ENCODE results near the gene MRPS5.

MRPS5 gene

DNA sequence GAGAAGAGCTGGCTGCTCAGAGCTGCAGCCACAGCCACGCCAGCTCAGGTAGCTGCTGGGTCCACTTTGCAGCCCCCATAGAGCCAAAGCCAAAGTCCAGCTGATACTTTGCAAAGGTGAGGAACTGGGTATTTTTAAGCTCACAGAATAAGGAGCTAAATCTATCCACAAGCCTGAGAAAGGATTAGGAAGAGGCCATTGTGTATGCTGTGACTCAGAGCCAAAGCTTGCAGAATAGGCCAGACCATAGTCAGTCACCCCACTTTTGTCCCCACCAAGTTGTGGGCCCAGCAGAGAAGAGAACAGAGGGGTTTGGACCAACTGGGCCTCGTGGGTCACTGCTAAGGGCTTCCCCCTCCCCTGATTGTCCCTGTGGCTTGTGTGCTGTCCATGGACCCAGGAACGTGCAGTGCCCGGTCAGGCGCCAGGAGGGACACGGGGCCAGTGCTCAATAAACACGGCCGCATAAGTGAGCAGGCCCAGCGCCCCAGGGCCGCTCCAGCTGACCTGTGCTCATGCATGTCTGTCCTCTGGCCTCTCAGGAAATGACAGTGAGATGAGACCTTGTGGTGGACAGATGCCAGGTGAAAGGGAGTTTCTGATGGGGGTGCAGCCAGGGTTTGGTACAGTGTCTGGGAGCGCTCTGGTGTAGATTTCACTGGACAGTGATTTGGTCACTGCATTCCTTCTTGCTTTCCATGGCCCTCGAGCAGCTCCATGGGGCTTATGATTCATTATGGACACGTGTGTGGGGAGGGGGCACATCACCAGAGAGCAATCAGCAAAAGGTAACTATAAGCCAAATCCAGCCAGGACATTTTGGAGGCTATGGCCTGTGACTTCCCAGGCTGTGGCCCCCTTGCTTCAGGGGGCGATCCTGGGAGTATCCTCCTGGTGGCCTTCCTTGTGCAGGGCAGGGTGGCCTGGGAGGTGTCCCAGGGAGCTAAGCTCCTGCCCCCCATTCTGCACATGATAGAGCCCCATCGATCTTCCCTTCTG lies 64.8 kb downstream of the MRPS5 start:
- H3K9ac ChIP-seq (ENCODE audit: low read length), result no peak overlapping the region
- H3K4me1 ChIP-seq (ENCODE audit: control insufficient read depth, insufficient read depth, low read length), result peaks cover 26% of the 10 kb centered on the region
- H3K9me3 ChIP-seq (ENCODE audit: control insufficient read depth, low read length), result no peaks in the 10 kb centered on the region
- H3K4me3 ChIP-seq (ENCODE audit: low read length), result no peak overlapping the region
- no peaks in the 10 kb centered on the region for H3K36me3 ChIP-seq (ENCODE audit: control insufficient read depth, insufficient read depth, low read length)
- H3K27me3 ChIP-seq (ENCODE audit: control insufficient read depth, insufficient read depth, low read length), result peaks cover 39% of the 10 kb centered on the region

DNA sequence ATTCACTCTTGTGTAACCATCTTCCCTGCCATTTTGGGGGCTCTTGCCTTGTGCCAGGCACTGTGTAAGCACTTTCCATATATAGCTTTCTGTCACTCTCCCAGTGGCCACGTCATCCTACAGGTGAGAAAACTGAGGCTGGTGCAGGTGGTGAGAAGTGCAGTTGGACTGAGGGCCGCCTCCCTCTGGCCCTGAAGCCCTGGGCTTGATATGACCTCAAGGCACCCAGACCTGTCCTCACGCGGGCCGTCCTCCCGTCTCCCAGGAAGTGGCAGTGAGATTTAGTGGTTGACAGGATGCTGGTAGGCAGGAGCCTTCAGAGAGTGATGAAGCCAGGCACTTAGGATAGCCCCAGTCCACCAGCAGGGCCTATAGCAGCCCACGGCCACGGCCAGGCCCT lies 65.6 kb downstream of the MRPS5 start:
- Histone ChIP-seq H3K9me3 (ENCODE audit: control insufficient read depth, low read length) (no peaks in the 10 kb centered on the region), H3K36me3 (ENCODE audit: control insufficient read depth, insufficient read depth, low read length) (no peaks in the 10 kb centered on the region), H3K4me3 (ENCODE audit: low read length) (no peak overlapping the region), H3K27me3 (ENCODE audit: control insufficient read depth, insufficient read depth, low read length) (peaks cover 44% of the 10 kb centered on the region), H3K9ac (ENCODE audit: low read length) (no peak overlapping the region), H3K4me1 (ENCODE audit: control insufficient read depth, insufficient read depth, low read length) (peaks cover 26% of the 10 kb centered on the region)

DNA sequence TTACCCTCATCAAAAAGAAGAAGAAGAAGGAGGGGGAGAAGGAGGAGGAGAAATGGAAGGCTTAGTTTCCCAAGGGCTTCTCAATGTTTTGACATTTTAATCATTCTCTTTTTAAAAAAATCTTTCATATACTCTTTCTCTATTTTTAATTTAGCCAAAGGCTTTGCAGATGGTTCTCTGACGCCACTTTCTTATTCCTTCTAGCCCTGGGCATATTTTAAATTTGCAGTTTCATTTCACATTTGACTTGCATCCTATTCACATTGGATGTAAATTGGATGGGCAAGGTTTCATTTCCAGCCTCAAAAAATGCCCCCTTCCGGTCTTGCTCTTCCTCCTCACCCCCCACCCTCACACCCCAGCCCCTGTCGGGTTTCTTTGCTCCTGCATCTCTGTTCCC lies 66.3 kb downstream of the MRPS5 start:
- no peak overlapping the region for H3K9ac ChIP-seq (ENCODE audit: low read length)
- H3K4me3 ChIP-seq (ENCODE audit: low read length), result no peak overlapping the region
- peaks cover 25% of the 10 kb centered on the region for H3K4me1 ChIP-seq (ENCODE audit: control insufficient read depth, insufficient read depth, low read length)
- H3K27me3 ChIP-seq (ENCODE audit: control insufficient read depth, insufficient read depth, low read length), result peaks cover 44% of the 10 kb centered on the region
- no peaks in the 10 kb centered on the region for H3K9me3 ChIP-seq (ENCODE audit: control insufficient read depth, low read length)
- H3K36me3 ChIP-seq (ENCODE audit: control insufficient read depth, insufficient read depth, low read length), result no peaks in the 10 kb centered on the region

DNA sequence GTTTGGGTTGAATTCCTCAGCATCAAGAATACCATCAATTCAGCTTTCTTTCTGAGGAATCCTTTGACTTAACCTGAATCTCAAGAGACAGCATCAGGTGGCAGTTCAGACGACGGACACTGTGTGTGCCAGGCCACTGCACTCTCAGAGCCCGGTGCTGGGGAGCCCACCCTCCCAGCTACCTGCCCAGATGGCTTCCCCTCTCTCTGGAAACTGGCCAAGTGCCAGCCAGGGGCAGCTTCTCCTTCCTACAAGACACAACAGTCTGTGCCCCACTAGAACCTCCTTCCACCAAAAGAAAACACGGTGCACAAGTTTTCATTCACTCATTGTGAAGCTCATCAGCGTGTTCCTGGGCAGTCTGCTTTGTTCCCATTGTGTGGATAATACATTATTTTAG lies 67.6 kb downstream of the MRPS5 start:
- Histone ChIP-seq H3K4me1 (ENCODE audit: control insufficient read depth, insufficient read depth, low read length) (peaks cover 16% of the 10 kb centered on the region), H3K27me3 (ENCODE audit: control insufficient read depth, insufficient read depth, low read length) (peaks cover 37% of the 10 kb centered on the region), H3K9ac (ENCODE audit: low read length) (no peak overlapping the region), H3K9me3 (ENCODE audit: control insufficient read depth, low read length) (no peaks in the 10 kb centered on the region), H3K4me3 (ENCODE audit: low read length) (no peak overlapping the region), H3K36me3 (ENCODE audit: control insufficient read depth, insufficient read depth, low read length) (no peaks in the 10 kb centered on the region)

DNA sequence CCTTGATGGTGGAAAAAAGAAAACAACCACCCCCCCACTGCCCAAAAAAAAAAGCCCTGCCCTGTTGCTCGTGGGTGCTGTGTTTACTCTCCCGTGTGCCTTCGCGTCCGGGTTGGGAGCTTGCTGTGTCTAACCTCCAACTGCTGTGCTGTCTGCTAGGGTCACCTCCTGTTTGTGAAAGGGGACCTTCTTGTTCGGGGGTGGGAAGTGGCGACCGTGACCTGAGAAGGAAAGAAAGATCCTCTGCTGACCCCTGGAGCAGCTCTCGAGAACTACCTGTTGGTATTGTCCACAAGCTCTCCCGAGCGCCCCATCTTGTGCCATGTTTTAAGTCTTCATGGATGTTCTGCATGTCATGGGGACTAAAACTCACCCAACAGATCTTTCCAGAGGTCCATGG lies 68.1 kb downstream of the MRPS5 start:
- Histone ChIP-seq H3K9ac (ENCODE audit: low read length) (peak overlapping the region; percentile 22), H3K4me3 (ENCODE audit: low read length) (no peak overlapping the region), H3K9me3 (ENCODE audit: control insufficient read depth, low read length) (no peaks in the 10 kb centered on the region), H3K27me3 (ENCODE audit: control insufficient read depth, insufficient read depth, low read length) (peaks cover 34% of the 10 kb centered on the region), H3K36me3 (ENCODE audit: control insufficient read depth, insufficient read depth, low read length) (no peaks in the 10 kb centered on the region), H3K4me1 (ENCODE audit: control insufficient read depth, insufficient read depth, low read length) (peaks cover 16% of the 10 kb centered on the region)

DNA sequence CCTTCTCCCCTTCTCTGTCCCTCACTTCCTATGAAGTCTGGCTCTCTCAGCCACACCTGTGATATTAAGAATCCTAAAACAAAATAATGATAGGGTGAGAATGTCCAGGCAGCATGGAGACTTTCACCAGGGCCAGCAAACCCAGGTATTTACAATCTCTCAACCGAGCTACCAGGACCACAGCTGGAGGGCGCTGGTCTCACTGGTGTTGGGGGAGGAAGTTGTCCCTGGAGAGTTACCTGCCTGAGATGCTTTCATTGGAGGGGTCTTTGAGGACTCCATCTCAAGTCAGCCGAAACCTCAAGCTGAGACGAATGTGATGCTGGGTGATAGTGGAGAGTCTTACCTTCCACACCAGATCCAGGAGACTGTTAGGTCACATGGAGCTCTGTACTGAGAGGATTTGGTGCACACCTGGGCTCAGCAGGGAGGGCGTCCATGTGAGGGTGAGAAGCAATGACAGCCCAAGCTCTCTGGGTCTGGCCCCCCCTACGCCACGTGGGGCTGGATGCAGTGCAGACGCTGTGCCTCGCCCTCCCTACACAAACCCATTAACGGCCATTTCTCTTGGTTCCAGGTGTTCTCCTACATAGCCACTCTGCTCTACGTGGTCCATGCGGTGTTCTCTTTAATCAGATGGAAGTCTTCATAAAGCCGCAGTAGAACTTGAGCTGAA lies 68.7 kb downstream of the MRPS5 start:
- peaks cover 28% of the 10 kb centered on the region for H3K27me3 ChIP-seq (ENCODE audit: control insufficient read depth, insufficient read depth, low read length)
- H3K9me3 ChIP-seq (ENCODE audit: control insufficient read depth, low read length), result no peaks in the 10 kb centered on the region
- H3K36me3 ChIP-seq (ENCODE audit: control insufficient read depth, insufficient read depth, low read length), result no peaks in the 10 kb centered on the region
- no peak overlapping the region for H3K9ac ChIP-seq (ENCODE audit: low read length)
- H3K4me1 ChIP-seq (ENCODE audit: control insufficient read depth, insufficient read depth, low read length), result peaks cover 21% of the 10 kb centered on the region
- H3K4me3 ChIP-seq (ENCODE audit: low read length), result no peak overlapping the region

DNA sequence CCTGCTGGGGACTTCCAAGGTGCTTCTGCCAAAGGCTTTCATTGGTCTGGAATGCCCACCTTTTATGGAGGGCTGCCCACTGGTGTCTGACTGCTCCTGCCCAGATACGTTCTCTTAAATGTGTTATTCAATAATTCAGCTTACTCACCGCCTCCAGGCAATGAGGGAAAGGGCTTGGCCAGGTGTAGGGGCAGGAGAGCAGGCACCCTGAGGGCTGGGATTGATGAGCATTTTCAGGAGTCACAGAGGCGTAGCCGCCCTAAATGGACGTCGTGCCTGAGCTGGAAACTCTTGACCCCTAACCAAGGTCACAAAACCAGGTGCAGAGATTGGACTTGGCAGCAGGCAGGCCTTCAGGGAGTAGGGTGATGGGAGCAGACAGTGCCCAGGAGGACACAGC lies 69.3 kb downstream of the MRPS5 start:
- Histone ChIP-seq H3K9me3 (ENCODE audit: control insufficient read depth, low read length) (no peaks in the 10 kb centered on the region), H3K36me3 (ENCODE audit: control insufficient read depth, insufficient read depth, low read length) (no peaks in the 10 kb centered on the region), H3K27me3 (ENCODE audit: control insufficient read depth, insufficient read depth, low read length) (peaks cover 24% of the 10 kb centered on the region), H3K4me3 (ENCODE audit: low read length) (no peak overlapping the region), H3K9ac (ENCODE audit: low read length) (no peak overlapping the region), H3K4me1 (ENCODE audit: control insufficient read depth, insufficient read depth, low read length) (peaks cover 24% of the 10 kb centered on the region)

DNA sequence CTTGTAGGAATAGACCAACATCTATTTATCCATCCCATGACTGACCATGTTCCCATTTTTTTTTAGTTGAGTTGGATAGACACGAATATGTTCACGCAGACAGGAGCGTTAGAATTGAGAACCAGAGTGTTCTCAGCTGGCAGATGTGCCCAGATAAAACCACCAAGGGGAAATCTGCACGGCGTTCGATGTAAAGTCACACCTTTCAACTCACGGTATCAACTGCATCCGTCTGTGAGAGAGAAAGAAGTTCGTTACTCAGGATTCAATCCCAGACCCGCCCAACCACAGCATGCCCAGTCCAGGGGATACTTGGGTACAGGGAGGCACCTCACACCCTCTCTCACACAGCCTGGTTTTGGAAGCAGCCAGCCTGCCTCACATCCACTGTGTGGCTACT lies 70.0 kb downstream of the MRPS5 start:
- H3K36me3 ChIP-seq (ENCODE audit: control insufficient read depth, insufficient read depth, low read length), result no peaks in the 10 kb centered on the region
- H3K27me3 ChIP-seq (ENCODE audit: control insufficient read depth, insufficient read depth, low read length), result peaks cover 18% of the 10 kb centered on the region
- H3K9me3 ChIP-seq (ENCODE audit: control insufficient read depth, low read length), result no peaks in the 10 kb centered on the region
- H3K4me3 ChIP-seq (ENCODE audit: low read length), result no peak overlapping the region
- H3K9ac ChIP-seq (ENCODE audit: low read length), result no peak overlapping the region
- H3K4me1 ChIP-seq (ENCODE audit: control insufficient read depth, insufficient read depth, low read length), result peaks cover 24% of the 10 kb centered on the region

DNA sequence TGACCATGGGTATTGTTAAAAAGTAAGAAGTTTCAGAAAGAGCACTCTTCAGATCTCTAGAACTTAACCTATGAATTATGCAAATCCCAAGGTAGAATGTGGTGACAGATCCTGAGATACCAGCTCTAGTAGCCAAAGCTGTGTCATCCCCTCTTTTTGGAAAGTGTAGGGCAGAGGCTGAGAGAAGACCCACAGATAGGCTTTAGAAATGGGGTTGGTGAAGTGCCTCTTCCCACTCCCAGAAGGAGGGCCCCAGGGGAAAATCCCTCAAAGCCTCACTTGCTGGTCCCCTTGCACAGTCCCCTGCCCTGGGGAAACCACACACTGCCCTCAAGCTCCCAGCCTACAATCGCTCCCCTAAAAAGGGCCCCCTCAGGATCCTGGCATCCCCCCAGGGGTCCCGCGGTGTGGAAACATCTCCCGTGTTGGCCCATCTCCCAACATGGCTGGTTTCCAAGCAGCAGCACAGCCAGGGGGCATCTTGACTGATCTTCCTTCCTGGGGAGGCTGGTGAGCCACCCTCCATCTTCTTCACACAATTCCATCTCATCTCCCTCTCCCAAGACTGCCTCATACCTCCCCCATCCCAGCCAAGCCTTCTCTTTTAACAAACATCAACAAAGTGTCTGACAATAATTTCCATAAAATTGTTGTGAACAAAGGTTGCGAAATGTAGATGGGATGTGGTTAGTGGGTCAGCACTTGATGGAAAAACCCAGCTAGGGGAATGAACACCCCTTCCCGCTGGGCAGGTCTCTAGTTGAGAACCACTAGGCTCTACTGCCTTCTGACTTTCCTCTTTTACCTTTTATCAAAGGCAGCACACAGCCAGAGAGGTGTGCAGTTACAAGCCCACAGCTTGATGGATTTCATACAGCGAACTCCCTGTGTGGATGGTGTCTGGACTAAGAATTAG lies 71.0 kb downstream of the MRPS5 start:
- no peak overlapping the region for H3K9ac ChIP-seq (ENCODE audit: low read length)
- H3K9me3 ChIP-seq (ENCODE audit: control insufficient read depth, low read length), result no peaks in the 10 kb centered on the region
- no peaks in the 10 kb centered on the region for H3K36me3 ChIP-seq (ENCODE audit: control insufficient read depth, insufficient read depth, low read length)
- peaks cover 24% of the 10 kb centered on the region for H3K4me1 ChIP-seq (ENCODE audit: control insufficient read depth, insufficient read depth, low read length)
- peaks cover 17% of the 10 kb centered on the region for H3K27me3 ChIP-seq (ENCODE audit: control insufficient read depth, insufficient read depth, low read length)
- H3K4me3 ChIP-seq (ENCODE audit: low read length), result no peak overlapping the region

DNA sequence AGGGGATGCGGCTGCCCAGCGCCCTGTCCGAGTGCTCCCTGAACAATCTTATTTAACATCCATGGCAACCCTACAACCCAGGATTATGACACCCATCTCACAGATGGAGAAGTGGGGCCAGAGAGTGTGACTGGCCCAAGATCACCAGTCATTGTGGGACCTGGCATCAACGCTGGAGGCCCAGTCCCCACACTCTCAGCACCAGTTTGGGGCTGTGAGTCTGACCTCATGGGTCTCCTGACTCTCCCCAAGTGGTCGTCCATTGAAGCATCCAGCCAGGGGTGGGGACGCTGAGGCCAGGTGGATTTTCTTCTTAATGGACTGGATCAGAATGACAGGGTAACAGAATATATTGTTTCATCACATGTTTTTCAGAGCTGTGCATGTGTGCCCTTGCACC lies 71.6 kb downstream of the MRPS5 start:
- no peaks in the 10 kb centered on the region for H3K36me3 ChIP-seq (ENCODE audit: control insufficient read depth, insufficient read depth, low read length)
- no peak overlapping the region for H3K9ac ChIP-seq (ENCODE audit: low read length)
- no peak overlapping the region for H3K4me3 ChIP-seq (ENCODE audit: low read length)
- no peaks in the 10 kb centered on the region for H3K9me3 ChIP-seq (ENCODE audit: control insufficient read depth, low read length)
- peaks cover 13% of the 10 kb centered on the region for H3K27me3 ChIP-seq (ENCODE audit: control insufficient read depth, insufficient read depth, low read length)
- H3K4me1 ChIP-seq (ENCODE audit: control insufficient read depth, insufficient read depth, low read length), result peaks cover 24% of the 10 kb centered on the region

DNA sequence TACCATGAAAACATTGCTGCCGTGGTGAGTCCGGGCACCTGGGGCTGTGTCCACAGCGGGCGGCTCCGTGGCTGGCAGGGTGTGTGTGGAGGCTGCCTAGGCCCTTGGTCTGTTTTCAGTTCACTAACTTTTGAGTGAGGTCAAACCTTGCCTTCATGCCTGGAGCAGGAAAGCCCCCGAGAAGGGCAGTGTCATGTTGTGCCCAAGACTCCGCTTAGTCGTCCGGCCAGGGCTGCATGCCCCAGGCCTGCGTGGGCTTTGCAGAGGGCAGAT lies 72.0 kb downstream of the MRPS5 start:
- Histone ChIP-seq H3K27me3 (ENCODE audit: control insufficient read depth, insufficient read depth, low read length) (peaks cover 13% of the 10 kb centered on the region), H3K9me3 (ENCODE audit: control insufficient read depth, low read length) (no peaks in the 10 kb centered on the region), H3K4me3 (ENCODE audit: low read length) (no peak overlapping the region), H3K36me3 (ENCODE audit: control insufficient read depth, insufficient read depth, low read length) (no peaks in the 10 kb centered on the region), H3K9ac (ENCODE audit: low read length) (no peak overlapping the region), H3K4me1 (ENCODE audit: control insufficient read depth, insufficient read depth, low read length) (peaks cover 24% of the 10 kb centered on the region)

Measured in mucosa of stomach (tissue), 1 donor.